ENCODE data around the gene RAB8A. TPM values are rescaled to one million over a fixed set of nuclear protein-coding genes. Genes with fewer than 3 reads are reported as not detected.
"Not testable (repeated sequence)": the region's sequence is repeated elsewhere in the genome, so short reads cannot be mapped to it uniquely, and the experiment has no call there.

Gene RAB8A
- total and polyA plus RNA-seq, 8 donors: 12.0 to 40.8 (median 23.1) TPM

DNA sequence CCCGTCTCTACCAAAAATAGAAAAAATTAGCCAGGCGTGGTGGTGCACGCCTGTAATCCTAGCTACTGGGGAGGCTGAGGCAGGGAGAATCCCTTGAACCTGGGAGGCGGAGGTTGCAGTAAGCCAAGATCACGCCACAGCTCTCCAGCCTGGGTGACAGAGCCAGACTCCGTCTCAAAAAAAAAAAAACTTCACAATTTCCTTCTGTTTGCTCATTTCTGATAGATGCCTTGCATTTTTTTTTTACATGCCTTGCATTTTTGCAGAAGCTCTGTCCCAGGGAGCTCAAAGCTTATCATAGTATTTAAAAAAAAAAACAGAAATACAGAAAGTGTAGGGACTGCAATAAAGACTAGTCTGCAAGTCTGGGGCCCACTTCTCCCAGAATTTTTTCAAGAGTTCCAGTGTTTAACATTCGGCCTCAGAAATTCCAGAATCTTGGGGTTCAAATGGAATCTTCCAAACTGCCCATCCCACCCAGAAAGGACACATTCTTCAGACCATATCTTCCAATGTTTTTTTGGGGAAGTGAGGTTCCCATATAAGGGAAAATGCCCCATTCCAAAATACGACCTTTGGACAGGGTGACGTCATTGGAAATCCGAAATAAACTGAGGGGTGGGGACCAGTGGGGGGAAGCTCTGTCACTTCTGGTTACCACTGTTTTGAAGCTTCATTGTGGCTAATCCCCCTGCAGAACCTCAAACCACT lies 17.2 kb upstream of the RAB8A start:
- intact Hi-C loops (cut with DNase I): no loop called here
- Histone ChIP-seq H3K4me1 (no peaks in the 10 kb centered on the region), H3K27me3 (no peaks in the 10 kb centered on the region), H3K4me3 (no peak overlapping the region), H3K36me3 (peaks cover 0 to 51% (median 5%) of the 10 kb centered on the region in 3 donors), H3K27ac (peak overlapping the region in 1 of 4 donors; percentile 5), H3K9me3 (no peaks in the 10 kb centered on the region)
- 64 to 74% methylated on average over 10 of the region's 10 CpGs for WGBS, 2 donors
- TF ChIP-seq, protein P1, sequence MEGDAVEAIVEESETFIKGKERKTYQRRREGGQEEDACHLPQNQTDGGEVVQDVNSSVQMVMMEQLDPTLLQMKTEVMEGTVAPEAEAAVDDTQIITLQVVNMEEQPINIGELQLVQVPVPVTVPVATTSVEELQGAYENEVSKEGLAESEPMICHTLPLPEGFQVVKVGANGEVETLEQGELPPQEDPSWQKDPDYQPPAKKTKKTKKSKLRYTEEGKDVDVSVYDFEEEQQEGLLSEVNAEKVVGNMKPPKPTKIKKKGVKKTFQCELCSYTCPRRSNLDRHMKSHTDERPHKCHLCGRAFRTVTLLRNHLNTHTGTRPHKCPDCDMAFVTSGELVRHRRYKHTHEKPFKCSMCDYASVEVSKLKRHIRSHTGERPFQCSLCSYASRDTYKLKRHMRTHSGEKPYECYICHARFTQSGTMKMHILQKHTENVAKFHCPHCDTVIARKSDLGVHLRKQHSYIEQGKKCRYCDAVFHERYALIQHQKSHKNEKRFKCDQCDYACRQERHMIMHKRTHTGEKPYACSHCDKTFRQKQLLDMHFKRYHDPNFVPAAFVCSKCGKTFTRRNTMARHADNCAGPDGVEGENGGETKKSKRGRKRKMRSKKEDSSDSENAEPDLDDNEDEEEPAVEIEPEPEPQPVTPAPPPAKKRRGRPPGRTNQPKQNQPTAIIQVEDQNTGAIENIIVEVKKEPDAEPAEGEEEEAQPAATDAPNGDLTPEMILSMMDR (IDR thresholded peaks at IDR 0.05): no peak
- FAIRE-seq: no peak
- ATAC-seq: no peak
- peak in 1 of 6 donors; percentile 3 for DNase-seq

DNA sequence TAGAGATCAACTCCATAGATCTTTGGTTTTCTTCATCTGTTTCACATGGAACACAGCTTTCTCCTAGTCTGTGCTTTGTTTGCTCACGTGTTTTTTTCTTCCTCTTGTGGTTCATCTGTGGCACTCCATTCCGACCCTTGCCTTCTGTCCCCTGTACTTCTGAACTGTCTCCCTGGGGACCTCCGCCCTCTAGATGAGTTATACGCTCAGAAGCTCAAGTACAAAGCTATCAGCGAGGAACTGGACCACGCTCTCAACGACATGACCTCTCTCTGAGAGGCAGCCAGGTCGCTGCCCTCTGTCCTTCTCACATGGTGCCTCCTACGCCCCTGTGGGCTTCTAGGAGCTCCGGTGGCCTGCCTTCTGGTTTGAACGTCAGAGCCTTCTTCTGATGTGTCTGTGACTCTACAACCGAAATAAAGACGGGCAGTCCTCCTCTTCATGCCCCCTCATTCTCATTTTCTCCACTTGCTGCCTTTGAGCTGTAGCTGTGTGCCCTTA lies 16.6 kb upstream of the RAB8A start:
- peak overlapping the region in 1 of 4 donors; percentile 5 for H3K27ac ChIP-seq
- H3K27me3 ChIP-seq: no peaks in the 10 kb centered on the region
- DNase-seq: peak in 1 of 6 donors; percentile 15
- H3K4me1 ChIP-seq: no peaks in the 10 kb centered on the region
- H3K36me3 ChIP-seq: peaks cover 4 to 47% (median 5%) of the 10 kb centered on the region in 3 donors
- no peak for ATAC-seq
- TF ChIP-seq, protein P1 (IDR thresholded peaks at IDR 0.05): no peak
- H3K4me3 ChIP-seq: no peak overlapping the region
- intact Hi-C loops (cut with DNase I): no loop called here
- WGBS, 2 donors: 87 to 90% methylated on average over 13 of the region's 13 CpGs
- FAIRE-seq: no peak
- H3K9me3 ChIP-seq: no peaks in the 10 kb centered on the region

DNA sequence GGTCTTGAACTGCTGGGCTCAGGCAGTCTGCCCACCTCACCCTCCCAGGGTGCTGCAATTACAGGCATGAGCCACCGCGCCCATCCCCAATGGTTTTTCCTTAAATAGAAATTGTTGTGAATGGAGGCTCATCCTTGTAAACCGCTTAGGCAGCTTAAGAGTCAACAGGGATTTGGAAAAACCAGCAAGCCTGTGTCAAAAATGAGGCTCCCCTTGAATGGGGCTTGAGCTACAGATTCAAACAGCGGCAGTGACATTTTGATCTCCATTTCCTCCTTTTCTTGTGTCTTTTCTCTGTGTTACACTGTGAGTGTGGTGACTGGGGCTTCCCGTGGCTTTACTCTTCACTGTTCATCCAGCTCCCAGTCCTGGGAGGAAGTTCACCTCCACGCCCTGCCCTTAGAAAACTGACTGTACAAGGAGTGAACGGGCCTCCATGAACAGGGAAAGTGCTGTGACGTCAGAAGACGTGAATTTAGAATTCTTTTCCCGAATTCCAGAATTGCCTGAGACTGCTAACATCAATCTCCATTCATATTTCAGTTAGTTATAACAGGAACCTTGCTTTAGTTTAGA lies 15.3 kb upstream of the RAB8A start:
- DNase-seq (peak in 1 of 6 donors; percentile 4), FAIRE-seq (no peak), ATAC-seq (peak in 1 of 4 donors; percentile 16)
- Histone ChIP-seq H3K4me1 (no peaks in the 10 kb centered on the region), H3K27ac (no peak overlapping the region), H3K9me3 (no peaks in the 10 kb centered on the region), H3K36me3 (peaks cover 4 to 48% (median 5%) of the 10 kb centered on the region in 3 donors), H3K4me3 (no peak overlapping the region), H3K27me3 (no peaks in the 10 kb centered on the region)
- intact Hi-C loops (cut with DNase I): no loop called here
- WGBS, 2 donors: 90 to 91% methylated on average over 10 of the region's 10 CpGs
- TF ChIP-seq, protein P1 (IDR thresholded peaks at IDR 0.05): no peak

DNA sequence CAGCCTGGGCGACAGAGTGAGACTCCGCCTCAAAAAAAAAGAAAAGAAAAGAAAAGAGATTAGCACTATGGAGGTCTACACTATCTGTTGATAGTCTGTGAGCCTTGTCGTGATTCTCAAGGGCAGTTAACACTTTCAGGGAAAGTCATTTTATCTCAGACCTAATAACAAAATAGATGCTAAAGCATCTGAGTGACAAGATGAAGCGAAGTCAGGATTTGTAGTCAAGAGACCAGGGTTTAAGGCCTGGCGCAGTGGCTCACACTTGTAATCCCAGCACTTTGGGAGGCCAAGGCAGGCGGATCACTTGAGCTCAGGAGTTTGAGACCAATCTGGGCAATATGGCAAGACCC lies 13.3 kb upstream of the RAB8A start:
- TF ChIP-seq, protein P1 (IDR thresholded peaks at IDR 0.05): no peak
- peak overlapping the region in 2 of 4 donors; percentile 0 to 34 for H3K27ac ChIP-seq

DNA sequence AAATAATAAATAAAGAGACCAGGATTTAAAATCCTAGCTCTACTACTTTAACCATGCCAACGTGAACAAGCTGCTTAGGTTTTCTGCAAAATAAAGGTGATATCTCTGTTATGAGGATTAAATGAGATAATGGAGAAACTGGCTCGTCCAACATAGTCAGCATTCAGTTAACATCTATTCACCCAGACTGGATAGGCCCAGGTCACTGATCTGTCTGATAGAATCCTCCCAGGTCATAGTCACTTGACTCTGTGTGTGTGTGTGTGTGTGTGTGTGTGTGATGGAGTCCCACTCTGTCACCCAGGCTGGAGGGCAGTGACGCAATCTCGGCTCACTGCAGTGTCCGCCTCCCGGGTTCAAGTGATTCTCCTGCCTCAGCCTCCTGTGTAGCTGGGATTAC lies 12.9 kb upstream of the RAB8A start:
- intact Hi-C loops (cut with DNase I): no loop called here
- Histone ChIP-seq H3K36me3 (peaks cover 5 to 40% (median 7%) of the 10 kb centered on the region in 3 donors), H3K4me3 (no peak overlapping the region), H3K4me1 (no peaks in the 10 kb centered on the region), H3K9me3 (no peaks in the 10 kb centered on the region), H3K27me3 (no peaks in the 10 kb centered on the region), H3K27ac (no peak overlapping the region)
- DNase-seq (no peak), ATAC-seq (no peak), FAIRE-seq (no peak)
- 94 to 98% methylated on average over 6 of the region's 6 CpGs for WGBS, 2 donors
- TF ChIP-seq, protein P1 (IDR thresholded peaks at IDR 0.05): no peak

More for the DNA sequence above, 13.3 kb upstream of the RAB8A start:
- DNase-seq (no peak), ATAC-seq (no peak), FAIRE-seq (no peak)
- Histone ChIP-seq H3K4me1 (no peaks in the 10 kb centered on the region), H3K27me3 (no peaks in the 10 kb centered on the region), H3K9me3 (no peaks in the 10 kb centered on the region), H3K36me3 (peaks cover 5 to 40% (median 7%) of the 10 kb centered on the region in 3 donors), H3K4me3 (no peak overlapping the region)
- 71 to 73% methylated on average over 6 of the region's 6 CpGs for WGBS, 2 donors
- intact Hi-C loops (cut with DNase I): no loop called here

DNA sequence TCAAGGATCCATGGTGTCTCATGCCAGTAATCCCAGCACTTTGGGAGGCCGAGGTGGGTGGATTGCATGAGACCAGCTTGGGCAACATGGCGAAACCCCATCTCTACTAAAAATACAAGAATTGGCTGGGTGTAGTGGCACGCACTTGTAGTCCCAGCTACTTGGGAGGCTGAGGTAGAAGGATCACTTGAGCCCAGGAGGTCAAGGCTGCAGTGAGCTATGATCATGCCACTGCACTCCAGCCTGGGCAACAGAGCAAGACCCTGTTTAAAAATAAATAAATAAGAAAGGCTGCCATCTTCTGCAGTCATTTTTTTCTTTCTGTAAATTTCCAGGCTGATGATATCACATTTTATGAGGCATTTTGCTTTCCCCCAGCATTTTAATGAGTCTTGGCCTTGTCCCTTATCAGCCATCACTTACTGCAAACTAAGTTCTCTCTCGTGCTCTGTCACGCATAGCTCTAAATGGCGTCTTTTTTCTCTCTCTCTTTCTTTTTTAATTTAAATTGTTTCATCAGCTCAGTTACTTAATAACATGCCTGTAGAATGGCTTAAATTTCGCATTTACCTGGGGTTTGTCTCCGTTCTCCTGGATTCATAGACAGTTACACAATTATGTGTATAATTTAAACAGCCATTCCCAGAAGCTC lies 12.2 kb upstream of the RAB8A start:
- not testable (repeated sequence) for FAIRE-seq
- peak in 1 of 6 donors; percentile 11 for DNase-seq

More for the DNA sequence above, 12.2 kb upstream of the RAB8A start:
- ATAC-seq; H3K27me3 ChIP-seq; H3K27ac ChIP-seq; intact Hi-C loops (cut with DNase I); H3K4me3 ChIP-seq; H3K4me1 ChIP-seq; H3K9me3 ChIP-seq: not testable (repeated sequence)
- WGBS, 2 donors: 84 to 86% methylated on average over 8 of the region's 8 CpGs
- peaks cover 5 to 38% (median 7%) of the 10 kb centered on the region in 3 donors for H3K36me3 ChIP-seq

Data from pancreas (tissue), 10 donors.